ENCODE measurements around the gene SOD3.

SOD3 gene

GRCh38 chr4:24808955-24809354, 13.6 kb downstream of the SOD3 start:
- no peak overlapping the region for H3K27ac ChIP-seq (ENCODE audit: low read depth, low read length, poor library complexity, severe bottlenecking)
- H3F3A ChIP-seq (ENCODE audit: insufficient read depth, low read length): no peaks in the 10 kb centered on the region
- no peak overlapping the region for H2AFZ ChIP-seq (ENCODE audit: low read length)
- no peaks in the 10 kb centered on the region for H3K4me1 ChIP-seq (ENCODE audit: insufficient read depth, low read length, severe bottlenecking)
- no peak overlapping the region for H3K4me2 ChIP-seq (ENCODE audit: low read length)
- no peaks in the 10 kb centered on the region for H3K36me3 ChIP-seq (ENCODE audit: insufficient read depth, low read length)
- H3K79me2 ChIP-seq (ENCODE audit: insufficient read depth, low read length): no peaks in the 10 kb centered on the region
- TF ChIP-seq CTCF (IDR thresholded peaks at IDR 0.05; ENCODE audit: low read length): no peak
- TF ChIP-seq EZH2 (IDR thresholded peaks at IDR 0.05; ENCODE audit: borderline replicate concordance, low read length): no peak
- no peaks in the 10 kb centered on the region for H3K27me3 ChIP-seq (ENCODE audit: insufficient read depth, low read length)
- no peaks in the 10 kb centered on the region for H3K9me2 ChIP-seq (ENCODE audit: low read depth, low read length)
- H3K9ac ChIP-seq (ENCODE audit: low read length): no peak overlapping the region
- no peaks in the 10 kb centered on the region for H4K20me1 ChIP-seq (ENCODE audit: insufficient read depth, low read length)
- no peak overlapping the region for H3K4me3 ChIP-seq (ENCODE audit: low read depth, low read length, poor library complexity, severe bottlenecking)
- H3K9me3 ChIP-seq (ENCODE audit: low read length): no peaks in the 10 kb centered on the region

GRCh38 chr4:24809376-24809775, 14.0 kb downstream of the SOD3 start:
- Histone ChIP-seq H3K27me3 (ENCODE audit: insufficient read depth, low read length) (no peaks in the 10 kb centered on the region), H3K9me3 (ENCODE audit: low read length) (no peaks in the 10 kb centered on the region), H2AFZ (ENCODE audit: low read length) (no peak overlapping the region)

GRCh38 chr4:24809815-24810405, 14.5 kb downstream of the SOD3 start:
- H3K79me2 ChIP-seq (ENCODE audit: insufficient read depth, low read length): no peaks in the 10 kb centered on the region
- no peaks in the 10 kb centered on the region for H3K27me3 ChIP-seq (ENCODE audit: insufficient read depth, low read length)
- H3K27ac ChIP-seq (ENCODE audit: low read depth, low read length, poor library complexity, severe bottlenecking): no peak overlapping the region
- H2AFZ ChIP-seq (ENCODE audit: low read length): no peak overlapping the region
- no peaks in the 10 kb centered on the region for H4K20me1 ChIP-seq (ENCODE audit: insufficient read depth, low read length)
- no peak overlapping the region for H3K9ac ChIP-seq (ENCODE audit: low read length)
- H3F3A ChIP-seq (ENCODE audit: insufficient read depth, low read length): no peaks in the 10 kb centered on the region
- TF ChIP-seq EZH2 (IDR thresholded peaks at IDR 0.05; ENCODE audit: borderline replicate concordance, low read length): no peak
- TF ChIP-seq CTCF (IDR thresholded peaks at IDR 0.05; ENCODE audit: low read length): no peak
- no peaks in the 10 kb centered on the region for H3K36me3 ChIP-seq (ENCODE audit: insufficient read depth, low read length)
- no peaks in the 10 kb centered on the region for H3K4me1 ChIP-seq (ENCODE audit: insufficient read depth, low read length, severe bottlenecking)
- H3K9me2 ChIP-seq (ENCODE audit: low read depth, low read length): no peaks in the 10 kb centered on the region
- no peak overlapping the region for H3K4me3 ChIP-seq (ENCODE audit: low read depth, low read length, poor library complexity, severe bottlenecking)
- H3K9me3 ChIP-seq (ENCODE audit: low read length): no peaks in the 10 kb centered on the region
- H3K4me2 ChIP-seq (ENCODE audit: low read length): no peak overlapping the region

More at GRCh38 chr4:24809376-24809775, 14.0 kb downstream of the SOD3 start:
- H3K4me2 ChIP-seq (ENCODE audit: low read length): no peak overlapping the region
- H3K79me2 ChIP-seq (ENCODE audit: insufficient read depth, low read length): no peaks in the 10 kb centered on the region
- no peaks in the 10 kb centered on the region for H3K4me1 ChIP-seq (ENCODE audit: insufficient read depth, low read length, severe bottlenecking)
- no peak overlapping the region for H3K4me3 ChIP-seq (ENCODE audit: low read depth, low read length, poor library complexity, severe bottlenecking)
- no peaks in the 10 kb centered on the region for H4K20me1 ChIP-seq (ENCODE audit: insufficient read depth, low read length)
- no peak overlapping the region for H3K9ac ChIP-seq (ENCODE audit: low read length)
- no peaks in the 10 kb centered on the region for H3K36me3 ChIP-seq (ENCODE audit: insufficient read depth, low read length)
- H3F3A ChIP-seq (ENCODE audit: insufficient read depth, low read length): no peaks in the 10 kb centered on the region
- TF ChIP-seq CTCF (IDR thresholded peaks at IDR 0.05; ENCODE audit: low read length) (no peak), EZH2 (IDR thresholded peaks at IDR 0.05; ENCODE audit: borderline replicate concordance, low read length) (no peak)
- no peak overlapping the region for H3K27ac ChIP-seq (ENCODE audit: low read depth, low read length, poor library complexity, severe bottlenecking)
- no peaks in the 10 kb centered on the region for H3K9me2 ChIP-seq (ENCODE audit: low read depth, low read length)

Measured in OCI-LY1 (cell line).